Measurements from ENCODE around the gene SLC34A3.

DNA sequence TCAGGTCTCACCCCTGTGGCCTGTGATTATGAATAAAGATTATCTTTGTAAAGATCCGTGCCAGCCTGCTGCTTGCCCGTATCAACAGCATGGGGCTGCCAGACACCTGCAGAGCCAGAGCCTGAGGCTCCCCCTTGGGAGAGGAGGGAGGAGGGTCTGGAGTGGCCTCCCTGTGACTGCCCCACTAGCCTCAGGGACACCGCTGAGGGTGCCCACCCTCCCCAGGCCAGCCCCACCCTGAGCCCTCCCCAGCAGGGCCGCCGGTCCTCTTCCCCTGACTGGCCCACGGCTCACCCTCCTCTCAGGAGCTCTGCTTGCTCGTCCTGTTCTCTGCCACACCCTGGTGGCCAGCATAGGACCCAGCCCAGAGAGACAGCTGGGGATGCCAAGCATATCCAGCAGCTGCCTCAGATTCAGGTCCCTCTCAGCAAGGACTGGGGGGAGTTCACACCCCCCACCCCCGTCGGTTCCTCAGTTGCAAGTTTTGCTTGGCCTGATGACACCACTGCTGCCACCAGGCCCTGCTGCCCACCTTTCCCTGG, 40.3 kb upstream of the SLC34A3 start:
- TF ChIP-seq EZH2 (IDR thresholded peaks at IDR 0.05; ENCODE audit: insufficient read depth, low read length) = no peak
- no peak for TF ChIP-seq CTCF (IDR thresholded peaks at IDR 0.05; ENCODE audit: insufficient read depth, low read depth, low read length)
